Right lung (tissue), 5 donors: ENCODE measurements around the gene SLC1A3. TPM values are rescaled to one million over a fixed set of nuclear protein-coding genes. Genes with fewer than 3 reads are reported as not detected.

Source experiments
- DNase-seq, 2 donors: peaks; one replicate each; pipeline ENCODE4 v3.0.0-alpha.2; 2013
- polyA plus RNA-seq, 5 donors: library from polyadenylated mRNA; unstranded; fragments of 120-200 nt; gene quantifications; one replicate each; pipeline versions ENCODE4 v1.2.1 to v1.2.3, GENCODE V29; 2013; ENCODE audit warnings: inconsistent platforms in 1 of 5, low replicate concordance in 1 of 5; ENCODE audit not compliant: insufficient read length in 5 of 5, insufficient read depth in 1 of 5

SLC1A3 gene
- polyA plus RNA-seq, 5 donors: 15.5 to 23.2 (median 19.1) TPM

DNA sequence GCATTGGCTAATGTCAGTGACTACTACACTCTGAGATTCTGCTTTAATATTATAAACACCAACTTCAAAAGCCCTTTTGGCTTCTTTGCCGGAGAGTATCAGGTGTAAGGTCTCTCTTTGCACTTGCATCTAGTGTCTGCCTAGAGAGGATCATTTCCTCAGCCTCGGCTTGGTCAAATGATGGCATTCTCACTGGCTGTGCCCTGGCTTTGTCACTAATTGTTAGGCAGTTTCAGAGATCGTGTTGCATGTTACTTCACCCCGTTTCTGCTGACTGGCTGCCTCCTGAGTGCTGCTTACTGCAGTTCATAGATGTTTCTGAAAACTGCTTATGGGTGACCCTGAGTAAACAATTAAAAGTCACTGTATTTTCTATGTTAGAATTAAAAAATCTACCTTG is 48.8 kb downstream of the SLC1A3 start:
- DNase-seq: no peak

DNA sequence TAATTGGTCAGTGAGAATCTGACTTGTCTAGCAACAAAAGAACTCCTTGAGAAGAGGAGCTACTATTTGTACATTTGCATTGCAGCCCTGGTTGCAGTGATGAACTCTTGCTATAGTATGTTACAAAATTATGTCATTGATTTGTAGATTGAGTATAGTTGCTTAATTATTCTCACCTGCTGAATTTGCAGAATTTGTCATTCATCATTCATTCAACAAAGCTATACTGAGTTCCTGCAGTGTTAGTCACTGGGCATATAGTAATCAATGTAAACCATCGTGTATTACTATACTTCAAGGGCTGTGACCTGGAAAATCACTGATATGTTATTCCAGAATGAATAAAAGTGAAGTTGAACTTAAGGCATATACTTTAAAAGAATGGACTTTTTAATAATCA is 50.1 kb downstream of the SLC1A3 start:
- no peak for DNase-seq

GRCh38 chr5:36657563-36657995 is 51.2 kb downstream of the SLC1A3 start:
- peak; percentile 92 to 94 for DNase-seq

DNA sequence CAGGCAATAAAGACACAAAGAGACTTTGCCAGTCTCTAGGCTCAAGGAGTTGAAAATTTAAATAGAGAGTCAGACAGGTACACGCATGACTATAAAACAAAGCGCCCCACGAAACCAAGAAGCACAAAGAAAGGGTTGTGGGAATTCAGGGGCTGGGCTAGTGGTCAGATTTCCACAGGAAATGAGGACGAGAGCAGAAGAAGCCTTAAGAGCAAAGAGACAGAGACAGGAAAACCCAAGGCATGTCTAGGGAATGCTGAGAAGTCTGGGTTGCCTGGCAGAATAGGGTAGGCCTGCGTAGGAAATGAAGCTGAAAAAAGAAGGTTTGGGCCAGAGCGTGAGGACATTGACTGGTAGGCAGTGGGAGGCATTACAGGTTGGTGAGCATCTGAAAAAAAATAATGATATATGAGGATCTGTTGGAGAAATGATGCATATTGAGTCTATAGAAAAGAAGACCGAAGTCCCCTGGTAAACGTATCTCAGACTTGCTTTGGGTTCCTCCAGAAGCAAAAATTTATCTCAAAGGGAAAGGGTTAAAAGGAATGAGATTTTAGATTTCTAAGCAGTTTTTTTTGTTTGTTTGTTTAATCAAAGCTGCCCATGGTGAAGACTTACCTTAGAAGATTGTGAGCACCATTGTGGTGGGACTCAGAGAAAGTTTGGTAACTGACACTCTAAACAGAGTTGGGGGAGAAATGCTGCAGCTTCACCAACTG is 51.8 kb downstream of the SLC1A3 start:
- no peak for DNase-seq

DNA sequence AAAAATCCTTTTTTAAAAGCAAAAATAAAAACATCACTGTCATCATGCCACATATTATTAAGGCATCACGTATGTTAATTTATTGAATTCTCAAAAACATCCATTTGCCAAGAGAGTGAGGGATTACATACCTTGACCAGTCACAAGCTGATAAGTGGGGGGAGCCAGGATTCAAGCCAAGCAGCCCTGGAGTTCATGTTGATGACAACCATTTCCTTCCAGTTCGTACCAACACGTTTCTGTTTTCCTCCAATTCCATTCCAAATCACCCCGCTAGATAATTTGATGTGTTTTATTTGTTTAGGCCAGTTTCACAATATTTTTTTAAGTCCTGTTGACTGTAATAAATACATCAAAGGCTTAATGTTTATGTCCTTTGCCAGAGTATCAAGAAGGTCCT is 53.0 kb downstream of the SLC1A3 start:
- DNase-seq: no peak

- DNase-seq: no peak
Observed at GRCh38 chr5:36660397-36661049, 54.1 kb downstream of the SLC1A3 start.

GRCh38 chr5:36661456-36662220 is 55.2 kb downstream of the SLC1A3 start:
- DNase-seq: no peak

DNA sequence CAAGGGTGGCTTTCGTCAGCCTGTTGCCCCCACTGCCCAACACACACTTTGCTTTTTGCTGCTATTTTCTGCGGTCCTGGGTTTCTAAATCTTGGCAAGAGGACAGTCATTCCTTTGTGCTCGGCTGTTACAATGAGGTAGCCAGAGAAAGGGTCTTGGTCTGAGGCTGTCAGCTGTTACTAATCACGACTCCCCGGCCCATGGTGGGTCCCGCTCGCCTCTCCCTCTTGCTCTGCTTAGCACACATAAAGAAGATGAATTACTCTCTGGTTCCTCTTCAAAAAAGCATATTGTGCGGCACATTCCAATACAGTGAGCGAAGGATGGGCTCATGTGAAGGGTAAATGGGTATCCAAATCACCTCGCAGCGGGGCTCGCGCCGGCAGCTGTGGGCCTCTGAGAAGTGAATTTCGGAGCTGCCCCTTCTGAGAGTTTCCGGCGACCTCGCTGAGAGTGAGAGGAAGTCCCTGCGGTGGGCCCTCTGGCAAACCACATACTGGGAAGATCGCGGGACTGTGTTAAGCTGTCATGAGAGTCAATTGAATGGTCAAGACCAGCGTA is 56.0 kb downstream of the SLC1A3 start:
- DNase-seq: no peak

GRCh38 chr5:36664766-36665165 is 58.4 kb downstream of the SLC1A3 start:
- DNase-seq: no peak

DNA sequence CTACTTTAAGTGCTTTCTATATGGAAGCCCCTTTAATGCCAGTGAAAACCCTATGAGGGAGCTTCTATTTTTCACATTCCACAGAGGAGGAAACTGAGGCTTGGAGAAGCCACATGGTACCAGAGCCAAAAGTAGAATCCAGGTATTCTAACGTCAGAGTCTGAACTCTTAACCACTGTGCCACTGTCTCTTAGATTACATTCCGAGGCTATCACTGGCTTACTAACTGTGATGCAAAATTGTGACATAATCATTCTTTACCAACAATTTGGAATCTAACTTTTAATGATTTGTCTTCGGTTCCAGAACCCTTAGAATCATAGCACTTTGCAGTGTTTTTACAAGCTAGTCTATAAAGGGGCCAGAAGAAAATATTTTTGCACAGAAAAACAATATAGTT is 59.2 kb downstream of the SLC1A3 start:
- DNase-seq: no peak

DNA sequence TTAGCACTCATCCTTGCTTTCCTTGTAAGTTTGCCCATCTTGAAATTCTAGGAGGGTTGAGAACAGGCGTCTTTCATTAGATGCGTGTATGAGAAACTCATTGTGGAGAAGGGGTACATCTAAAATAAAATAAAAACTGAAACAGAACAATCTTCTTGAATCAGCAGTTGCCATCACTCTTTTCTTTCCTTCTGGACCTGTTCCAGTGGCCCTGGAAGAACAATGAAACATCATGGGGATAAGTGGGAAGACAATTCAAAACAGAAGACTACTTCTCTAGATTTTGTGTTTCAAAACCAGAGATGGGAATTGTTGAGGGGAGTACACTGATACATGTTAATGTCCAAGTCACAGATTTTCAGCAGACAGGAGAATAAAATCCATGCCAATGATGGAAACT is 59.9 kb downstream of the SLC1A3 start:
- DNase-seq: no peak

GRCh38 chr5:36666986-36667385 is 60.6 kb downstream of the SLC1A3 start:
- DNase-seq: no peak

DNA sequence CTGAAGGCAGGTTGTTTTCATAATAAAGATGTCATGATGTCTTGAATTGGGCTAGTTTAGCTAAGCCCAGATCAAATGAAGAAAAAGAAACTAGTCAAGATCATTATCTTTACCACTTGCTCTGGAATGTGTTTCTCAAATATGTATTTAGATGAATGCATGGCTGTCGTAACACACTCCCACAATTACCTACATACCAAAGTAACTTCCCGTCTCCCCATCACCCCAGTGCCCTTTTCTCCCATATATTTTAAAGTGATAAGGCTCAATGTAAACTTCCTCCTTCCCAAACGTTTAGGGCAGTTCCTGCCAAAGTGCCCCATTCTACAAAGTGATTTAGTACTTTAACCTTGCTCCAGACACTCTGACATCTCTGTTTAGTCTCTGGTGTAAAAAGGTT is 61.4 kb downstream of the SLC1A3 start:
- no peak for DNase-seq

DNA sequence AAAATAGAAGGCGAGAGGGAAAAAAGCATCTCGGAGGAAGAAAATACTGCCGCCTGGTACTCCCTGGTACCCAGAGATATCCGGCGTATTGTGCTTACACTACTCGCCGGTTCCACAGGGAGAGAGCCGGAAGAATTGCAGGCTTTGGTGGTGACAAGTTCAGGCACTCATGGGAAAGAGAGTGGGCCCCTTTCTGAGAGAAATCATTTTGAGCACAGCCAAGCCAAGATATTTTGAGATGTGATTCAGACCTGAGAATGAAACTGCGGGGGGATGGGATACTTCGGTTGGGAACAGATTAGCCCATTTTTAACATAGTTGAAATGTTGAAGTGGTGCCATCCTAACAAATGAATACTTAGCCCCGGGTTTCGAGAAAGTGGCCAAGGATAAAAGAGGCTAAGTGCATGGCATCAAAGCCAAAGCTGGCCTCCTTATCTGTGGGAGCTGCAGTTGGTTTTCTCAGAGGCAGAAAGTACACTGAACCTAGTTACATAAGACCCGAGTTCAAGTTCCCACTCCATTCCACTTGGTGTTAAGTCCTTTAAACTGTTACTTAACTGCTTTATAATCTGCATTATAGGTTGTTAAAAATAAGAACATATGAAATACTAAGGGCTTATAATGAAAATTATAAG is 62.7 kb downstream of the SLC1A3 start:
- no peak for DNase-seq

DNA sequence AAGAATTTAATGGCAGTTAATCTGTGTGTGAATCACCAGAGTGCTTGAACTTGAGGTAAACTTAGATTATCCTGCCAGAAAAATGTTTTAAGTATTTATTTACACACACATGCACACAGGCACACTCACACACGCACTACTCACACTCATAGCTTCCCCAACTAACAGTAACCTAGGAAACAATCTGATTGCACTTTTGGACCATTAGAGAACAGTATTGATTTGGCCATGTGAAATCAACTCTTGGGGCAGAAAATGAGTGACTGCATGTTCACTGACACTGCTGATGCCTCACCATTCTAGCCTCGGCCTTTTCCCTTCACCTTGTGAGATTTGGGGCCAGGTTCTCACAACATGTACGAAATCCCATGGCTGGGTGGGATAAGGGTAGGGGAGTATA is 64.1 kb downstream of the SLC1A3 start:
- DNase-seq: no peak

DNA sequence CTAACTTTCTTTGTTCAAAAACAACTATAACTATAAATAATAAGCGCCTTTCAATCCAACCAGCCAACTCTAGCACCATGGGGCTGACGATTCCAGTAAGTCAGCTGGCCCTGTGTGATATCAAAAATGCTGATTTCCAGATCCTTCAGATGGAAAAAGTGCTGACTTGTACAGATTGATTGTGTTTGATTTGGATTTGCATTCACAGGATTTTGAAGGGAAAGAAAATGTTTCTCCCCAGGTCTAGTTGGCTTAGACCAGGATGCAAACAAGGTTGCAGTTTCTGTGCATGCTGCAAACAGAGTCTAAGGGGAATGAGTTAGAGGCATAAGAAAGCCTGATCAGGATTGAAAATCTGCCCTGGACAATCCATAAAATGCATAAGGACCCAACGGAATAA is 68.9 kb downstream of the SLC1A3 start:
- no peak for DNase-seq

DNA sequence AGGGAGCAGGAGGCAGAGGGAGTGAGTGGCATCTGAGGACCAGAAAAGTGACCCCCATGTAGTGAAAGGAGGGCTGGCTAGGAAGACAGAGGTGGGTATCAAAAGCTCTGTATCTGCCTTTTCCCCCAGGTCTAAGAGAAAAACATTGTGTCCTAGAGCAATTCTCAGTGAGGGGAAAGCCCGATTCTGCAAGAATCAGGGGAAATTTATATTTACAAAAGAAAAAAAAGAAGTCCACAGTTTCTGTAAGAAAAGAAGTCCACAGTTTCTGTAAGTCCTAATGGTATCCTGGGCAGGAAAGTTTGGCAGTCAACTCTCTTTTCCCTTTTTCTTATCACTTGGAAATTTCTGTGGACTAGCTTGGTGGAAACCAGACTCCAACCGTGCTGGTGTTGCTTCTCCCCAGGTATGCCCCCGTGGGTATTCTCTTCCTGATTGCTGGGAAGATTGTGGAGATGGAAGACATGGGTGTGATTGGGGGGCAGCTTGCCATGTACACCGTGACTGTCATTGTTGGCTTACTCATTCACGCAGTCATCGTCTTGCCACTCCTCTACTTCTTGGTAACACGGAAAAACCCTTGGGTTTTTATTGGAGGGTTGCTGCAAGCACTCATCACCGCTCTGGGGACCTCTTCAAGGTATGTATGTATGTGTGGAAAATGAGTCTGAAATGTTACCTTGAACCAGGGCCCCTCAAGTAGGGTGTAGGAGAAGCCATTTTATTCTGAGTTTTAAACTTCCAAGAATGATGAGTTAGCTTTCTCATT is 73.0 kb downstream of the SLC1A3 start:
- DNase-seq: no peak

- no peak for DNase-seq
Observed at GRCh38 chr5:36680066-36680465, 73.7 kb downstream of the SLC1A3 start.

GRCh38 chr5:36681711-36682110 is 75.3 kb downstream of the SLC1A3 start:
- DNase-seq: no peak

DNA sequence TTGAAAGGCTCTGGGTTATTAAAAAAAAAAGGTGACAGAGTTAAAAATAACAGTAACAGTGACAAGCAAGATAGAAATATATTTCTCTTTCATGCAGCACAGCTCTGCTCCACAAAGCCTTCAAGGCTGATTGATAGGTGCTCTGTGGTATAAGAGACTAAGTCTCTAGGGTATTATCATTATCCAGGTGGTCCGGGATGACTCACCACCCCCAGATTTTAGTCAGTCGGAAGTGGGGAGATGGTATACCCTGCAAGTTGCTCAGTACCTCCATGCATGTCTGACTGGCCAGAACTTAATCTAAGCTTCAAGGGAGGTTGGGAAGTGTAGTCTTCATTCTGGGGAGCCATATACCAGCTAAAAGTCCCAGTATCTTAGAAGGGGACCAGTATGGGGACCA is 76.1 kb downstream of the SLC1A3 start:
- no peak for DNase-seq

- DNase-seq: peak; percentile 91 to 95
Observed at GRCh38 chr5:36683821-36684434, 77.5 kb downstream of the SLC1A3 start.
